PC-3 (cell line): ENCODE measurements around the gene LRRTM4. TPM values are rescaled to one million over a fixed set of nuclear protein-coding genes. Genes with fewer than 3 reads are reported as not detected.

Experiments used
- ATAC-seq: fragments of 200-7000 bp; cut with Tn5 transposase; 2 replicates; pipeline ENCODE4 v1.9.1; 2020; ENCODE audit warnings: mild to moderate bottlenecking, moderate library complexity
- BruUV-seq: library from RNA; stranded (reverse); fragments of 400-500 nt; replicated peaks from 2 replicates; lab custom pipeline; 2021; lab: Mats Ljungman, UMichigan
- CTCF ChIA-PET: fragments of 300-600 bp; sonication (Branson Sonifier 250); formaldehyde crosslinking; loops from one replicate; lab custom pipeline; 2022; ENCODE audit warnings: antibody characterized with exemption; lab: Charles Lee
- POLR2A ChIA-PET: fragments of 300-600 bp; sonication (Branson Sonifier 250); formaldehyde crosslinking; loops from one replicate; lab custom pipeline; 2022; ENCODE audit warnings: antibody characterized with exemption; ENCODE audit not compliant: unreplicated experiment; lab: Charles Lee
- DNase-seq: peaks from one replicate; pipeline ENCODE4 v3.0.0-alpha.2; 2015
- H2AFZ ChIP-seq: fragments of 300-600 bp; sonication (generic); 2 replicates; pipeline ENCODE4 v1.6.0; 2016; ENCODE audit warnings: antibody characterized with exemption, low read length
- H3F3A ChIP-seq: fragments of 300-600 bp; sonication (generic); one replicate; pipeline ENCODE4 v1.6.0; 2017; ENCODE audit warnings: antibody characterized with exemption, low read length, control low read depth, mild to moderate bottlenecking; ENCODE audit not compliant: unreplicated experiment
- H3K27ac ChIP-seq: fragments of 300-600 bp; sonication (generic); 2 replicates; pipeline ENCODE4 v1.5.1; 2016; ENCODE audit warnings: mild to moderate bottlenecking, low read length
- H3K27me3 ChIP-seq: fragments of 300-600 bp; sonication (generic); 2 replicates; pipeline ENCODE4 v1.6.1; 2016; ENCODE audit warnings: low read length, mixed read lengths
- H3K36me3 ChIP-seq: fragments of 300-600 bp; sonication (generic); 2 replicates; pipeline ENCODE4 v1.6.1; 2016; ENCODE audit warnings: low read depth, mixed run types, low read length, mixed read lengths
- H3K4me1 ChIP-seq: fragments of 300-600 bp; sonication (generic); 2 replicates; pipeline ENCODE4 v1.5.1; 2016; ENCODE audit warnings: low read length; ENCODE audit not compliant: insufficient read depth
- H3K4me2 ChIP-seq: fragments of 300-600 bp; sonication (generic); 2 replicates; pipeline ENCODE4 v1.6.0; 2016; ENCODE audit warnings: low read length
- H3K4me3 ChIP-seq: fragments of 300-600 bp; sonication (generic); 2 replicates; pipeline ENCODE4 v1.5.1; 2016; ENCODE audit warnings: mild to moderate bottlenecking, low read length, mixed read lengths
- H3K79me2 ChIP-seq: fragments of 300-600 bp; sonication (generic); 2 replicates; pipeline ENCODE4 v1.6.1; 2017; ENCODE audit warnings: low read length, mixed read lengths
- H3K9ac ChIP-seq: fragments of 300-600 bp; sonication (generic); 2 replicates; pipeline ENCODE4 v1.6.0; 2016; ENCODE audit warnings: mild to moderate bottlenecking, low read length
- H3K9me2 ChIP-seq: fragments of 300-600 bp; sonication (generic); replicated peaks from 2 replicates; pipeline ENCODE4 v1.6.1; 2016; ENCODE audit warnings: mixed run types, low read length, mixed read lengths
- H3K9me3 ChIP-seq: fragments of 300-600 bp; sonication (generic); 2 replicates; pipeline ENCODE4 v1.6.1; 2016; ENCODE audit warnings: low read length, mixed read lengths
- H4K20me1 ChIP-seq: fragments of 300-600 bp; sonication (generic); 2 replicates; pipeline ENCODE4 v1.6.1; 2016; ENCODE audit warnings: low read length, mixed read lengths
- CTCF ChIP-seq: fragments of 300-600 bp; sonication (generic); conservative IDR thresholded peaks from 2 replicates; pipeline ENCODE4 v1.5.1; 2017; ENCODE audit warnings: antibody characterized with exemption, low read depth, mild to moderate bottlenecking, low read length
- EZH2 ChIP-seq: fragments of 300-600 bp; sonication (generic); IDR thresholded peaks from one replicate; pipeline ENCODE4 v1.6.1; 2017; ENCODE audit warnings: antibody characterized with exemption, mild to moderate bottlenecking, low read length; ENCODE audit not compliant: unreplicated experiment
- EZH2phosphoT487 ChIP-seq: fragments of 300-600 bp; sonication (generic); IDR thresholded peaks from 2 replicates; pipeline ENCODE4 v1.6.1; 2018; ENCODE audit warnings: mild to moderate bottlenecking, antibody characterized with exemption, low read length, borderline replicate concordance
- intact Hi-C: fragments of 100-400 bp; cut with micrococcal nuclease; formaldehyde crosslinking; loops from 2 replicates; pipeline ENCODE4 v1.9.0; 2023
- total RNA-seq: library from RNA; depleted of rRNA; stranded (reverse); fragments of >200 nt; gene quantifications from 2 replicates; pipeline ENCODE4 v1.2.3, GENCODE V29; 2014

The LRRTM4 gene
- total RNA-seq, 1 experiment from 2014 or later: not detected

- no peak overlapping the region for H3K4me2 ChIP-seq
- ChIA-PET CTCF (no interaction called here), POLR2A (no interaction called here)
- H3K9ac ChIP-seq: no peak overlapping the region
- H3K79me2 ChIP-seq: no peaks in the 10 kb centered on the region
- ATAC-seq: no peak
- H3F3A ChIP-seq: no peaks in the 10 kb centered on the region
- no peak for DNase-seq
- H2AFZ ChIP-seq: no peak overlapping the region
- TF ChIP-seq EZH2phosphoT487 (no peak), EZH2 (no peak), CTCF (no peak)
- intact Hi-C loops: no loop called here
- H3K27ac ChIP-seq: no peak overlapping the region
- no peaks in the 10 kb centered on the region for H4K20me1 ChIP-seq
- H3K27me3 ChIP-seq: no peaks in the 10 kb centered on the region
- H3K4me3 ChIP-seq: no peak overlapping the region
- no peaks in the 10 kb centered on the region for H3K36me3 ChIP-seq
- H3K9me2 ChIP-seq: no peaks in the 10 kb centered on the region
- BruUV-seq: no TSS peak
- no peaks in the 10 kb centered on the region for H3K4me1 ChIP-seq
- 0 out of 2 replicates have a peak, but pooled peaks cover 5% of the 10 kb centered on the region for H3K9me3 ChIP-seq
Observed at GRCh38 chr2:77479395-77479794, 42.8 kb downstream of the LRRTM4 start.

GRCh38 chr2:77470096-77470495 lies 52.1 kb downstream of the LRRTM4 start:
- H3K4me1 ChIP-seq: no peaks in the 10 kb centered on the region
- no peaks in the 10 kb centered on the region; the same call in 1 of the 2 replicates for H3K9me3 ChIP-seq
- no TSS peak for BruUV-seq
- no peak overlapping the region for H3K4me3 ChIP-seq
- intact Hi-C loops: no loop called here
- H3K9ac ChIP-seq: no peak overlapping the region
- DNase-seq (no peak), ATAC-seq (no peak)
- H2AFZ ChIP-seq: no peak overlapping the region
- H4K20me1 ChIP-seq: no peaks in the 10 kb centered on the region
- H3K9me2 ChIP-seq: no peaks in the 10 kb centered on the region
- no peaks in the 10 kb centered on the region for H3K36me3 ChIP-seq
- H3K27me3 ChIP-seq: no peaks in the 10 kb centered on the region
- ChIA-PET CTCF (no interaction called here), POLR2A (no interaction called here)
- TF ChIP-seq EZH2 (no peak), CTCF (no peak), EZH2phosphoT487 (no peak)
- no peaks in the 10 kb centered on the region for H3F3A ChIP-seq
- H3K79me2 ChIP-seq: no peaks in the 10 kb centered on the region
- H3K27ac ChIP-seq: no peak overlapping the region
- H3K4me2 ChIP-seq: no peak overlapping the region

GRCh38 chr2:77469106-77469505 lies 53.1 kb downstream of the LRRTM4 start:
- Histone ChIP-seq H3K9ac (no peak overlapping the region), H3K4me1 (no peaks in the 10 kb centered on the region), H3K79me2 (no peaks in the 10 kb centered on the region), H3K36me3 (no peaks in the 10 kb centered on the region), H3K4me2 (no peak overlapping the region), H4K20me1 (no peaks in the 10 kb centered on the region), H2AFZ (no peak overlapping the region), H3K9me3 (no peaks in the 10 kb centered on the region; the same call in 1 of the 2 replicates), H3K9me2 (no peaks in the 10 kb centered on the region), H3K27me3 (no peaks in the 10 kb centered on the region), H3K27ac (no peak overlapping the region), H3K4me3 (no peak overlapping the region), H3F3A (no peaks in the 10 kb centered on the region)
- no peak for ATAC-seq
- TF ChIP-seq EZH2phosphoT487 (no peak), CTCF (no peak), EZH2 (no peak)
- ChIA-PET CTCF (no interaction called here), POLR2A (no interaction called here)
- no TSS peak for BruUV-seq
- intact Hi-C loops: no loop called here
- DNase-seq: no peak
